Measurements from ENCODE around the gene SCUBE1. TPM values are rescaled to one million over a fixed set of nuclear protein-coding genes. Genes with fewer than 3 reads are reported as not detected.

SCUBE1 gene
- total RNA-seq, 1 donor from 2014 or later = 0.51 TPM

DNA sequence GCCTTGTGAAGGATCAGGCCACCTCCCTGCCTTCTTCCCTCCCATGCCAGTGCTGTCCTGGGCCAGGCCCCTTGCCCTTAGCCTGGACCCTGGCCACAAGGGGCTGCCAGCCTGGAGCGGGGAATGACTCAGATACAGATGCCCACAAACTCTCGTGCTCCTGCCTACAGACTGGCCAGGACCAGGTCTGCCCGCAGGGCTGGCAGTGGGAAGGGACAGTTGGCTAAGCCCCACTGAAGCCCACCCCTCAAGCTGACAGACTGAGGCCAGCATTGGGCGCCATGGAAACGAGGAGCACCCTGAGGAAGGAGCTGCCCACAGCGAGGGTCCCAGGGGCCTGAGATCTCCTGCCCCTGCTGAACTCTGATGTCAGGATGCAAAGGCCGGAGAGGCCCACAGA, 14.1 kb downstream of the SCUBE1 start:
- DNase-seq (ENCODE audit: low read depth in 2 of 2) = no peak

DNA sequence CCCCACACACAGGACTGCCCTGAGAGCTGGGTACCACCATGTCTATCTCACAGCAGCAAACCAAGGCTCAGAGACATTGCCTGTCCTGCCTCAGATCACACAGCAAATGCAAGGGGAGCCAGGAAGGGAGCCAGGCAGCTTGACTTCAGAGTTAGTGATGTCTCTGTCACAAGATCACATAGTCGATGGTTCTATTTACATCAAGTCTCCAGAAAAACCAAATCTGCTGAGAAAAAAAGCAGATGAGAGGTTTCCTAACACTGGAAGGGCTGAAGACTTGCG, 16.1 kb downstream of the SCUBE1 start:
- no peak for DNase-seq (ENCODE audit: low read depth in 2 of 2)

DNA sequence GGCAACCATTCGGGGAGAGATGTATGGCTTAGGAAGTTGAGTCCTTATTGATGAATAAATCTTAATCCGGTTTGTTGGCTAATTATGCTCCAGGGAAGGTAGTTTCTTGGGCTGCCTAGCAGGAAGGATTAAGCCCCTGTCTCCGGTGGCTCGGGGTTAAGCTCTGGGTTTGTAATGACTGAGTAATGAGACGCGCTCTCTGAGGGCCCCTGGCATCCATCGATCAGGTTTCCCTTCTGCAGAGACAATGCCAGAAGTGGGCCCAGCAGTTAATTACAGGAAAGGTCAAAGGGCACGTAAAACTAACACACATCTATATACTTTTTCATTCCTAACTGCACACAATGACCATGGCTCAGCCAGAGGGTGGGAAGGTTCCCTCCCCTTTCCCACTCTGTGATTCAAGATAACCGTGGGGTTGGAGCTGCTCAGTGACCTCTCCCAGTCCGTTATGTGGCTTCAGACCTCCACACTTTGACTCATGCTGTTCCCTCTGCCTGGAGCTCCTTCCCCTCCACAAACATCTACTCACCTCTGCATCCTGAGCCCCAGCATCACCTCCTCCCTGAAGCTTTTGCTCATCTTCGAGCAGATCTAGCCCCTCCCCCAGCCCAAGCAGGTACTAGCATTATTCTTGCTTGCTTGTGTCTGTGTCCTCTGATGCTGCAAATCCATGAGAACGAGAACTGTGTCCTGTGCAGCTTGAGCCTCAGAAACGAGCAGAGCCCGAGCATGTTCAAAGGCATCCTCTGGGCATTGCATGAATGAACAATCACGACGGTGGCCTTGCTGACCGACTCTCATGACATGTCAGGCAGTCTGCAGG, 16.6 kb downstream of the SCUBE1 start:
- peak; percentile 12 to 30 for DNase-seq (ENCODE audit: low read depth in 2 of 2)

DNA sequence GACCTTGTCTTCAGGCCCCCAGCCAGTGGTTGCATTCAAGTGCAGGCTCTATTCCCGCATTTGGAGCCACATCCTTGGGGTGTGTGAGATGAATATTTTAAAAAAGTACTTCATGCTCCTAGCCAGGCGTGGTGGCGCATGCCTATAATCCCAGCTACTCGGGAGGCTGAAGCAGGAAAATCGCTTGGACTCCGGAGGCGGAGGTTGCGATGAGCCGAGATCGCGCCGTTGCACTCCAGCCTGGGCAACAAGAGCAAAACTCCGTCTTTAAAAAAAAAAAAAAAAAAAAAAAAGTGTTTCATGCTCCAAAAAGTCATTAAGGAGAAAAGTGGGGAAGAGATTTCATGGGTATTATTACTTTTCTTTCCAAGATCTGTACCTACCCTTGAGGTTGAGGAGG, 18.0 kb downstream of the SCUBE1 start:
- DNase-seq (ENCODE audit: low read depth in 2 of 2) = no peak

DNA sequence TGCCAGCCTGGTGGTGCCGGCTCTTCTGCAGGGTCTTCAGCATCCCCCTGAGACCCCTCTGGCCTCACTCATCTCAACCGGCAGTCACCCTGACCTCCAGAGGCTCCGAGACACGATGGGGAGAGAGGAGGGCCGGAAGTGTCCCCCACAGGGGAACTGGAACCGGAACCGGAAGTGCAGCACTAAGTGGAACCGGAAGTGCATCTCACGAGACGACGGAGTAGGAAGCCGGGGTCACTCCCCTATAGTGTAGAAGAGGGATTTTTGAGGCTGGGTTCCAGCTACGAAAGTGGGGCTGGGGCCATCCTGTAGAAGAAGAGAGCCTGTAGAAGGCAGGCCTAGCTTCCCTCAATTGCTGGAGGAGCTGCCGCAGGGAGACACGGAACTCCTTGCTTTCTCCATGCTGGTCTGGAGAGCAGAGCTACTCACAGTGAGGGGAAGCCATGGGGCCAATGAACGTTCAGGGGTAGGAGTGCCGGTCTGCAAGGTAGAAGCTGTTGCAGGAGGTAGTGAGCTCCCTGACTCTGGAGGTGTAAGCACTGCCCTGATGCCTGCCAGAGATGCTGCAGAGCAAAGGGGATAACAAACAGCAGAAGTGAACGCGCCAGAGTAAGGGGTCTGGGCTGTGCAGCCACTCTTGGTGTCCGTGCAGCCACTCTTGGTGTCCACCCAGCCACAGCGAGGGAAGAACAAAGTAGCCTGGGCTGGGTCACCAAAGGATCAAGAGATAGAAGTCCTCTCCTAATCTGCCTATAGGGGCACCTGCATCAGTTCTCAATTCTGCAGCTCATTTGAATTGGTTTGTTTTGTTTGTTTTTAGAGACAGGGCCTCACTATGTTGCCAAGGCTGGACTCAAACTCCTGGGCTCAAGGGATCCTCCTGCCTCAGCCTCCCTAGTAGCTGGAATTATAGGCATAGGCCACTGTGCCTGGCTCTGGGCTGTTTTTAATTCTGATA, 21.9 kb downstream of the SCUBE1 start:
- no peak for DNase-seq (ENCODE audit: low read depth in 2 of 2)

DNA sequence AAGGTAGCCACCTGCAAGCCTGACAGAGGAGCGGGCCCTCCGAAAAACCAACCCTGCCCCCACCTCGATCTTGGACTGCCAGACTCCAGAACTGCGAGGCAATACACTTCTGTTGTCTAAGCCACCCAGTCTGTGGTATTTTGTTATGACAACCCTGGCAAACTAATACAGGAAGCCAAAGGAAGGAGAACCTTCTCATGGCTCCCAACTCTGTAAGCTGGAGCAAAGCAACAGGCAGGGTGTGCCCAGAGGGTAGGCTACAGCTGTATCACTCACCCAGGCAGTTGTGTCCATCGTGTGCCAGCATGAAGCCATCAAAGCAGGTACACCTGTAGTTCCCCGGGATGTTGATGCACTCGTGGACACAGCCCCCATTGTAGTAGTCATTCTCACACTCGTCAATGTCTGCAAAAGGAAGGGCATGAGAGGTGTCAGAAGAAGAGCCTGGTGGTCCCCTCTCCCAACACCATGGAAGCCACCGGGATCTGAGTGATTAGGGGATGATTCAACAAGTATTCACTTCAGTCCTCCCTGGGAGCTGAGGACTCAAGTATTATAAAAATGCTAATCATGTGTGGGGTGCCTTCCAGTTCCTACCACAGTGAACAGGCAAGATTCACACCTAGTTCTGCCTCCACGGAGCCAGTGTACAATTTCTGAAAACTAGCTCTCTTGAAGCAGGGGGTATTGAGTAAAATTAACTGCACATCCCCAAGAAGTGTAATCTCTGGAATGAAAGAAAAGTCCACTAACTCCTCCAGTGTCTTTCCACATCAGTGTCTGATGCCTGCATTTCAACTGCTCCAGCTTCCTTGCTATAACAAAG, 23.3 kb downstream of the SCUBE1 start:
- DNase-seq (ENCODE audit: low read depth in 2 of 2) = no peak

DNA sequence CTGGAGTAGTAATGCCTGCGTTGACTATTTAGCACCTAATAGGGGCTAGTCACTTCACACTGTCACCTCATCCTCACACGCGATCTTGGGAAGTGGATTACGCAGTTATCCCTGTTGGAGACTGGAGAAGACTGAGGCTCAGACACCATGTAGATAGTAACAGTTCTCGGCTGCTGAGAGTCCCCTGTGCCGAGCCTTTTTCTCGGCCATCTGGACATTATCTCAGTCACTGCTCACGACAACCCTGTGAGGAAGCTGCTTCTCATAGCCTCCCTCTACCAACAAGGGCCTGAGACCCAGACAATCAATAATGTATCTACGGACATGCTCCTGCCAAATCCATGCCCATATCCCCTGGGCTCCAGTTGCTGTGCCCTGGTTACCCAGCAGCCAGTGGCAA, 25.9 kb downstream of the SCUBE1 start:
- no peak for DNase-seq (ENCODE audit: low read depth in 2 of 2)

DNA sequence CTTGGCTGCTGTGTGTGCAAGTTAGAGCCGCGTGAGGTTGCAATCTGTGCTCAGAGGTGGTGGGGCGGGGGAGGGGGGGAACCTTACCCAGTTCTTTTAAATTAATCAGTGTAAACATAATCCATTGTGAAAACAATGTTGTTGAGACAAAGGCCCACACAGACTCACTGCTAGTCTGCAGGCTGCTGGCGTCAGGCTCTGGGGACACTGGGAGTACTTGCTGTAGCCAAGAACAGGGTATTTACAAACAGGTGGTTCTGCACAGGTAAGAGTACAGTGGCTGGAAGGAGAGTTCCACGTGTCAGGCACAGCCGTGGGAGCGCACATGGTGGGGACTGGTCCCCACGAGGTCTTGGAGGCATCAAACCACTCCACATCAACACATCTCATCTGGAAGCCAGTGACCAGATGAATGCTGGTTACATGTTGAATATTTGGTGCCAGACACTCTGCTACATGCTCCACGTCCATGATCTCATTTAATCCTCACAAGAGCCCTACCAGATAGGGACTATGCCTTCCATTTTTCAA, 27.4 kb downstream of the SCUBE1 start:
- DNase-seq (ENCODE audit: low read depth in 2 of 2) = no peak

DNA sequence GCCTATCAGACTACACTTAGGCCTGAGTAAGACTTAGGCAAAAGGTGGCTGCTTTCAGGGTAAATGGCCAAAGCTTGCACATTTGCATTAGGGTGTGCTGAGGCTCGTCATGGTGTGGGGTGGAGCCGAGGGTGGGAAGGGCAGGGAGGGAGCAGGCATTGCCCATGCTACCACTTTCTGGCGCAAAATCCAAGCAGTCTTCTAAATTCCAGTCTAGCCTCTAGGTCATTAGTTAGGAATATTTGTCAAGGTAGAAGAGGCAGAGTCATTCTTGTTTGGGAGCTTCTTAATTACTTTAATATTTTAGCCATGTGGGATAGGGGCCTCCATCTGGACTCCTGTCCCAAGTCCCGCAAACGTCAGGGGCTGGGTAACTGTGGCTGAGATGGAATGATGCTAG, 28.6 kb downstream of the SCUBE1 start:
- no peak for DNase-seq (ENCODE audit: low read depth in 2 of 2)

DNA sequence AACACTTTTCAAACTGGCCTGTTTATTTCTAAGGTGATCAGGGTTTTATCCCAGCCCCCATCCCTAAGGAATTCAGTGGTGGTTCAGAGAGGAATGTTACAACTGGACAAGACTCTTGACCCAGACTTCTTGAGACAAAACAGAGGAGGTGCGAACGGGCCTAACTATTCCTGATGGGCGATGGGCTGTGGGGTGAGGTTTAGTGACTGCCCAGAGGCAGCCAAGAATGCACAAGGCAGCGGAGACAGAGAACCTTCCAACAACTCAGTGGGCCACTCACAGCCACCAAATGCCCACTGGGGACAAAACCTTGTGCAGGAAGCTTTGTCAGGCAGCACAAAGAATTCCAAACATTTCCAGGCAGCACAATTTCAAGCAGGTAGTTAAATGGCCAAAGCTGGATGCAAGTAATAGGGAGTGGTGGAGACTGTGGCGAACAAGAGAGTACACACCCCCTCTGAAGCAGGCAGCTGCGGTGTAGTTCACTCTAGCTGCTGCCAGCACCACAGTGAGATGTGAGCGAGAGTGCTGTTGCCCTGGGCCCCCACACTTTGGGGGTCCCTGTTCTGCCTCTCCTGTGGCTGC, 29.2 kb downstream of the SCUBE1 start:
- no peak for DNase-seq (ENCODE audit: low read depth in 2 of 2)

DNA sequence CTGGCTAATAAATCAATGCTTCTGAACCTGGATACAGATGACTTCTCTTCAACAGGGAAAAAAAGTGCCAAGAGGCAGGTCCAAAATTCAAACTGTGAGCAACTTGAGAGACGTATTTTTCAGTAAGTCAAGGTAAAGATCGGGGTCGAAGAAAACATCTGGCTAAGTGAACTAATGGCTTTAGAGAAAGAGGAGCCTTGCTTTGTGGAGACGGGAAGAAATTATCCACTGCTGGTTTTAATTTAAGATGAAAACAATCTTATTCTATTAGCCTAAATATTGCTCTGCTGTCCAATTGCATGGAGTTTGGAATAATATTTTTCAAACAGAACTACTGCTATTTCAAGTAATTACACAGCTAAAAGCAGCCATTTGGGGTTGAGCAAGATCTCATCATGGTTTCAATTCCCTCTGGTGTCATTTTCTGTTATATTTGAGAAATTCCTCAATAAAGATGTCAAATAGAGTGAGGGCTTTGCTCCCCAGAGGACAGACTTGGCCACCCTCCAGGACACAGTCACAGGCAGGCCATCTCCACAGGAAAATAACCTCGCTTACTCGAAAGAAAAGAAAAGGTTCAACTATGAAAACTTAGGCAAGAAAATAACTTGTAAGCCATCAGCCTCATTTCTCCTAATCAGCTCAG, 29.8 kb downstream of the SCUBE1 start:
- DNase-seq (ENCODE audit: low read depth in 2 of 2) = no peak

DNA sequence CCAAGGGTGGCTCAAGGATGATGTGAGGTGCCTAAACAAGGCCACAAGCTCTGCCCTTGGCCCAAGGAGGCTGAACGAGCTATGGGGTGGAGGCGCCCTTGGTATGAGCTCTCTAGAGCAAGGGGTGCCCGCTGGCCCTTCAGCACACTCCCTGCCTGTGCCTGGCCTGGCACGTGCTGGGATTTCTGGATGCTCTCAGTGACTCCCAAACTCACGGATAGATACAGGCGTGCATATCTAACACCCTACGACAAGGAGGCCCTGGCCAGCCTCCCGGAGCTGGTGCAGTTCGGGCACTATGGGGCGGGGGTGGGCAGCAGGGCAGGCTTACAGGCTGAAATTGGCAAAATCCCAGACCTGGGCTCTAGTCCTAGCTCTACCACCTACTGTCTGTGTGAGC, 30.6 kb downstream of the SCUBE1 start:
- no peak for DNase-seq (ENCODE audit: low read depth in 2 of 2)

DNA sequence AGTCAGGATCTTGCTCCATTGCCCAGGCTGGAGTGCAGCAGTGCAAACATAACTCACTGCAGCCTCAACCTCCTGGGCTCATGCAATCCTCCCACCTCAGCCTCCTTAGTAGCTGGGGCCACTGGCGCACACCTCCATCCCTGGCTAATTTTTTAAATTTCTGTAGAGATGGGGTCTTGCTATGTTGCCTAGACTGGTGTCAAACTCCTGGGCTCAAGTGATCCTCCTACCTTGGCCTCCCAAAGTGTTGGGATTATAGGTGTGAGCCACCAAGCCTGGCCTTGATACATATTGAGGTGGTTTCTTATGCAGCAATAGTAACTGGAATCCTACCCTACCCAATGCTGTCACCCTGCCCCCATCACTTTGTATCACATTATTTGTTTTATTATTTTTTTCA, 32.4 kb downstream of the SCUBE1 start:
- DNase-seq (ENCODE audit: low read depth in 2 of 2) = no peak

DNA sequence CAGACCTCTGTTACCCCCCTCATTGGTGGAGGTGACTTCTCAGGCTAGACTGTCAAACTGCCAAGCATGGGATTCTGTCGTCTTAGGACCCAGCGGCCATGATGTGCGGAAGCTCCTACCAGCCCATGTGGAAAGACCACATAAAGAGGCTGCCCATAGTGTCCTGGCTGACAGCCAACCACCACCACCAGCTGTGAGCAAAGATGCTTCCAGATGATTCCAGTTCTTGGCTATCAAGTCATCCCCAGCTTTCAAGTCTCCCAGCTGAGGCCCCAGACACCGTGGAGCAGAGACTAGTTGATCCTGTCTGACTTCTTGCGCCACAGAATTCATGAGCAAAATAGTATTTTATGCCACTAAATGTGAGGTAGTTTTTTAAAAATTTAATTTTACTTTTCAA, 32.9 kb downstream of the SCUBE1 start:
- DNase-seq (ENCODE audit: low read depth in 2 of 2) = no peak

DNA sequence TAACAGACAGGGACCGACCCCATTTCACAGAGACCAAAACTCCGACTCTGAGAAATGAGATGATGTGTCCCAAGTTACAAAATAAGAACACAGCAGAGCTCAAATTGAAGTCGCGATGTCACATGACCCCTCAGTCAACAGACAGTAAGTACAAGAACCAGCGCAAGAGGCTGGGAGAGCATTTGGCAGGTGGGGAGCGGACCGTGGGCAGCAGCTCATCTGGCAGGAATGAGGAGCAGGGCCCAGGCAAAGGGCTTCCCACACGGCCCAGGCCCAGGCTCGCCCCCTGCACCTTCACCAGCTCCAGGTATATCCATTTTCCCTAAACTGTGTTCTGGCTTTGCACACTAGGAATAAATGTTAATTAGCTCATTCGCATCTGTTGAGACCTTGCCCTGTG, 34.3 kb downstream of the SCUBE1 start:
- DNase-seq (ENCODE audit: low read depth in 2 of 2) = no peak

DNA sequence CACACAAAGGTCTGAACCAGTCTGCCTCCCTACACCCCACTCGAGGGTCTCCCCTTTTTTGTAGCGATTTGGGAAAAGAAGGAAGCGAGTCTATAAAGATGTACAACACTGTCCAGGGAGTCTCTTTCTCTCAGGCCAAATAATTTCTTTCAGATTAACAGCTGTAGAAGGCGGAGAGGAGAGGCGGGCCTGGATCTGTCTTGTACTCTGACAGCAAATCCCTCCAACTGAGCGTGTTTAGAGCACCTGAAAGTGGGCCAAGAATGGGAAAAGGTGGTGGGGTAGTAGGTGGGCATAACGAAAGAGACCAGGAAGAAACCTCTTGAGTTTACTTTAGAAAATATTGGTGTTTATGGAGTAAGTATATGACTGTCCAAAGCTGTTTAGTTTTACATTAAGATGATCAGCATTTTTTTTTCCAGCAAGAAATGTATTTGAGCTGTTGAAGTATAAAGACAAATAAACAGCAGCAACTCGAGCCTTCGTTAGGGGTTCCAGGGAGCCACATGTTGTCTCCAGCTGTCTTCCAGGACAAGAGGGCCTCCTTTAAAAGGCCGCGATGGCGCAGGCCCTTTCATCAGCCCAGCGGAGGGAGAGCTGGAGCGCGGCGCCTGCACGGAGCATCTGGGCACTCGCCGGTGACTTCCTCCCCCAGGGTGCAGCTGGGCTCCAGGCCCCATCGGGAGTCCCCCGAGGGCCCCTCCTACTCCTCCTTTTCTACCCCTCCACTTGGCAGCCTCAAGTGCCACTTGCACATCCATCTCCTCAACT, 34.9 kb downstream of the SCUBE1 start:
- DNase-seq (ENCODE audit: low read depth in 2 of 2) = no peak

DNA sequence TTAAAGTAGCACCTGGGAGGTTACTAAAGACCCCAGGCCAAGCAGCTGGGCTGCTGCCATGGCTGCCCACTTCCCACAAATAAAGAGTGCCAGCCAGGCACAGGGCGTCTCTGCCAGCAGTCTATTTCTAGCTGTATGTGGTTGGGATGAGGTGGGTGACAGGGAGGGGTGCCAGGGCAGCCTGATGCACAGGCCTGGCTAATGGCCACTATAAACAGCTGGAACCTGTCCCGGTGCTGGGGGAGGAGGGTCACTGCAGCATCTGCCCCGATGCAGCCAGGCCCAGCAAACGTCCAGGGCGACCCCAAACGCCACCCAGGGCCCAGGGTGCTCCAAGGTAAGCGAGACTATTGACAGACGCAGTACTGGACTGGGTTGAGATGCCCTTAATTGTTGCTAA, 37.4 kb downstream of the SCUBE1 start:
- no peak for DNase-seq (ENCODE audit: low read depth in 2 of 2)

DNA sequence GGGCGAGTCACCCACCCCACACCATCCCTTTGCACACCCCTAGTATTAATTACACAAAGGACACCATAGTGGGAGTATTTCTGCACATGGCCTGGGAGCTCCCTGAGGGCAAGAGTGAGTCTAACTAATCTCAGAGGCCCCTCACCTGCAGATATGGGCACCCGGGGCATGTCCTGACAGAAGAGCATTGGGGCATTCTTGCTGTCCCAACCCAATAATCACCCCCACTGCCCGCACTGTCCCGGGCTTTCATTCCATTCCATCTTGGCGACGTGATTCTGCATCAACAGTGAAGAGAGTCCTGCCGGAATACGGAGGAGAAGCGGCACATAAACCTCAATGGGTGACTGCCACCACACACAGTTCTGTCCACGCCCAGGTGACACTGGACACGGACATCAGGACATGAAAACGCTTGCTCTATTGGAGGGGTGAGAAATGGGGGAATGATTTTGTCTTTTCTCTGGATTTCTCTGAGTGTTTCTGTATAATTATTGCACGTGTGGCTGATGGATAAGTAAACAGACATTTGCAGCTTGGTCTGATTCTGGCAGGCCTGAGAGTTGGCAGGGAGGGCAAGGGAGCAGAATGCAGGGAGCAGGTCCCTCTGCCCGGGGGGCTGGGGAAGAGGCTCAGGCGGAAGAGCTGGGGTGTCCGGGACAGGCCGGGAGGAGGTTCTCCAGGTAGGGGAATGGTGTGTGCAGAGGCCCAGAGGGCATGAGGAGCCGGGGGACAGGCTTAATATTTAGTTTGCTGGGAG, 38.2 kb downstream of the SCUBE1 start:
- no peak for DNase-seq (ENCODE audit: low read depth in 2 of 2)

DNA sequence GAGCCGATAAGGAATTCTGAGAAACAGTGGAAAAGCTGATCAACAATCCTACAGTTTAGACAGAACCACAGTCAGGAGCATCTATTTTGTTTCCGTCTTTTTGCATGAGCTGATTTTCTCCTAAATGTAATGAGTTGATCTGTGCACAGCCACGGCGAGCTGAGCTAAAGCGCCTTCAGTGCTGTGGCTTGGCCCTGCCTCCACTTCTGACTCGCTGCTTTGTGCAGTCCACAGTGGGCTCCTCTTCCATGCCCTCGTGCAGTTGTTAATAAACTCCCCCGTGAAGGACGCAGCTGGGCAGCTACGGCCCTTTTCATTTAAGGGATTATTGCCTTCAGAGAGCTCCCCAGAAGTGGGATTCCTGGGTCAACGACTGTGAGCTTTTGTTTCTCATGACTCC, 39.4 kb downstream of the SCUBE1 start:
- DNase-seq (ENCODE audit: low read depth in 2 of 2) = no peak

Data from dermis microvascular lymphatic vessel endothelial cell (primary cell).